ENCODE data around the gene HDAC11.

The HDAC11 gene

DNA sequence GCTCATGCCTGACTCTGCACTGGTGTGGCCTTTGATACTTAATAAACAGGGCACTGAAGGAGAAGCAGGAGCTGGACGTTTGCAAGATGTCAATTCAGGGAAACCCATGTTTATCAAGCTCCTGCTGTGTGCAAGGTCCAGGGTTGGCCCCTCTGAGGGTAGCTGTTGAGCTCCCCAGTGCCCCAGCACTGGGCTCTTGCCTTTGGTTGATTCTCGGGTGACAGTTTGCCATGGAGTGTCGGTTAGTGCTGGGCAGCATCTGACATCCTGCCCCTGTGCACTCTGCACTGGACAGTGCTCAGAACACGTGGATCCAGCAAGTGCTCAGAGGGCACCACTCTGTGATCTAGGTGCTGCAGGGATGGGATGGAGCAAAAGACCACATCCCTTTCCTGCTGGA lies 7.3 kb downstream of the HDAC11 start:
- no peak overlapping the region for H3K27ac ChIP-seq
- TF ChIP-seq, protein P1, sequence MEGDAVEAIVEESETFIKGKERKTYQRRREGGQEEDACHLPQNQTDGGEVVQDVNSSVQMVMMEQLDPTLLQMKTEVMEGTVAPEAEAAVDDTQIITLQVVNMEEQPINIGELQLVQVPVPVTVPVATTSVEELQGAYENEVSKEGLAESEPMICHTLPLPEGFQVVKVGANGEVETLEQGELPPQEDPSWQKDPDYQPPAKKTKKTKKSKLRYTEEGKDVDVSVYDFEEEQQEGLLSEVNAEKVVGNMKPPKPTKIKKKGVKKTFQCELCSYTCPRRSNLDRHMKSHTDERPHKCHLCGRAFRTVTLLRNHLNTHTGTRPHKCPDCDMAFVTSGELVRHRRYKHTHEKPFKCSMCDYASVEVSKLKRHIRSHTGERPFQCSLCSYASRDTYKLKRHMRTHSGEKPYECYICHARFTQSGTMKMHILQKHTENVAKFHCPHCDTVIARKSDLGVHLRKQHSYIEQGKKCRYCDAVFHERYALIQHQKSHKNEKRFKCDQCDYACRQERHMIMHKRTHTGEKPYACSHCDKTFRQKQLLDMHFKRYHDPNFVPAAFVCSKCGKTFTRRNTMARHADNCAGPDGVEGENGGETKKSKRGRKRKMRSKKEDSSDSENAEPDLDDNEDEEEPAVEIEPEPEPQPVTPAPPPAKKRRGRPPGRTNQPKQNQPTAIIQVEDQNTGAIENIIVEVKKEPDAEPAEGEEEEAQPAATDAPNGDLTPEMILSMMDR (IDR thresholded peaks at IDR 0.05) = no peak
- TF ChIP-seq ZFX (IDR thresholded peaks at IDR 0.05; ENCODE audit: borderline replicate concordance) = no peak

- H3K27ac ChIP-seq = no peak overlapping the region
- TF ChIP-seq, protein P1 (IDR thresholded peaks at IDR 0.05) = no peak
- TF ChIP-seq ZFX (IDR thresholded peaks at IDR 0.05; ENCODE audit: borderline replicate concordance) = no peak
These were observed 11.3 kb downstream of the HDAC11 start for GRCh38 chr3:13491206-13491974.

DNA sequence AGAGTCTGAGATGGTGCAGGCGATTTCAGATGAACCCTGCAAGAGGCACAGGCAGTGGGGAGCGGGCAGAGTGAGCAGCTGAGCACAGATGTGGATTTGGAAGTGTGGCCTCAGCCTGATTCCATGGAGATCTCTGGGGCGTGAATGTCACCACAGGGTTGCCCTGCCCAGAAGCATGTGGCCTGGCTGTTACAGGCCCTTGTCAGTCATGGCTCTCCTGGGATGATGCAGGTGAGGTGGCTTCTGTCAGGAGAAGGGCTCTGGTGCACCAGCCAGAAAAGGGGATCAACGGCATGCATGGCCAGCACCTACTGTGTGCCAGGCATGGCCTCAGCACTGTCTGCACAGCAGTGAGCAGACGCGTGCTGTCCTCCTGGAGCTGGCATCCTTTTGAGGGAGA lies 11.9 kb downstream of the HDAC11 start:
- H3K27ac ChIP-seq = no peak overlapping the region
- TF ChIP-seq, protein P1 (IDR thresholded peaks at IDR 0.05) = no peak
- no peak for TF ChIP-seq ZFX (IDR thresholded peaks at IDR 0.05; ENCODE audit: borderline replicate concordance)

DNA sequence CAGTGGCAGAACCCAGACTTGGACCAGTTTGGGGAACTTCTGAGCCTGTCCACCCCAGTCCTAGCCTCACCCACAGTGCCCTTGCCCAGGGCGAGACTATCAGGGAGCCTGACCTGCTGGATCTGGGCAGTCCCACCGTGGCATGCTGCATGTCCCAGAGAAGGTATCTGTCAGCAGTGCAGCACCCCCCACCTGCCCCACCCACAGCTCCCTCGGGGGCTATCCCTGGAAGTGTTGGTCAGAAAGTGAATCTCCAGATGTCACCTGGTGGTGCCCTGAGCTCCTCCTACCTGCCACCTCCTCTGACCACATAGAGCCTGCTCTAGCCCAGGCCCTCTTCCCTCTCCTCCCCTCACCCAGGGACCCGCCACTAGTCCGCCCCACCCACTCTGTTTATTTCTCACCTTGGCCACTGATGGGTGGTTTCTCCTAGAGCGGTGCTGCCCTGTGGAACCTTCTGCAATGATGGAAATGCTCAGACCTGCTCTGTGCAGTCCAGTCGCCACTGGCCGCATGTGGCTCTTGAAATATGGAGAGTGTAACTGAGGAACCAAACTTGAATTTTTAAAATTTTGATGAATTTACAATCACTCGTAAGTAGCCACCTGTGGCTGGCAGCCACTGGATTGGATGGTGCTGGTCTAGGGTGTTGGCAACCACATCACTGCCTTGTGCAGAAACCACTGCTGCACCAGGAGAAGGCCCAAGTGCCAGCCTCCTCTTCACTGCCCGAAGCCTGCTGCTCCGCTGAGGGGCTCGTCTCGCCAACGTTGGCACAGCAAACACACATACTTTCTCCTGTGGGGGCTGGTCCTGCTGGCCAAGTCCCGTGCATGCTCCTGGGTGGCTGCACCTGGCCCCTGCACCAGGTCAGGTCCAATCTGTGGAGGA lies 13.1 kb downstream of the HDAC11 start:
- H3K27ac ChIP-seq = no peak overlapping the region
- TF ChIP-seq, protein P1 (IDR thresholded peaks at IDR 0.05) = no peak
- no peak for TF ChIP-seq ZFX (IDR thresholded peaks at IDR 0.05; ENCODE audit: borderline replicate concordance)

- no peak overlapping the region for H3K27ac ChIP-seq
- no peak for TF ChIP-seq ZFX (IDR thresholded peaks at IDR 0.05; ENCODE audit: borderline replicate concordance)
- TF ChIP-seq, protein P1 (IDR thresholded peaks at IDR 0.05) = no peak
These were observed 13.8 kb downstream of the HDAC11 start for GRCh38 chr3:13493867-13494441.

DNA sequence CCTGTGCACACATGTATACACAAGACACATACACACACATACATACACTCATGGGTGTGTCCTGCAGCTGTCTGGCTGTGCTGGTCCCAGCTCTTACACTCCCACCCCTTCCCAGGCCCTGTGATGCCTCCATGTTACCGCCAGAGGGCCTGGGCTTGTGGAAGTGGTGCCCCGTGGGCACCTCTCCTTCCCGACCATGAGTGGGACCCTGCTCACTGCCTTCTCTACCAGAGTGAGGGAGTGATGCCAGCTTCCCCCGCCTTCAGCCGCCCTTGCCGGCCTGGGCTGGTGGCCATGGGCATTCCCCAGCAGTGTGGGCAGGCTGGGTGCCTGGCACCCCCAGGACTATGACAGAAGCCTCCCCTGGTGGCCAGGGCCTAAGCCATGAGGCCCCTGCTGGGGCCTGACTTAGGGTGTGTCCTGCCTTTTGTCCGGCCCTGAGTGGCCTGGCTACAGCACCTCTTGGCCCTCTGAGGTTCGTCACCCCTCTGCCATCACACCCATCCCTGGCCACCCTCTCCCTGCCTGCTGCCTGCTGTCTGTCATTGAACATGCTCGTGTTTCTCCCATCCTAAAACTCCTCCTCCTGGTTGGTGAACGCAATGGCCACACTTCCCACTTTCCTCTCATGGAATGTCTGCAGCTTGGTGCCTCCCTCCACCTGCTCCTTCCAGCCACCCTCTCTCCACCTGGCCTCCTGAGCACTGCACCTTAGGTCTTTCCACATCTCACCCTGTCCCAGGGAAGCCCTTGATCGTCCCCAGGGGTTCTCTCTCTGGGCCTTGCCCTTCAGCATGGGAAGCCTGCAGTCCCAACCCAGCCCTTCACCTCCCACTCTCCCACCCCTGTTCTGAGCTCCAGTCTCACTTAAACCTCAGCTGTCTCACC lies 14.6 kb downstream of the HDAC11 start:
- no peak overlapping the region for H3K27ac ChIP-seq
- TF ChIP-seq, protein P1 (IDR thresholded peaks at IDR 0.05) = peak; percentile 64
- TF ChIP-seq ZFX (IDR thresholded peaks at IDR 0.05; ENCODE audit: borderline replicate concordance) = no peak

Measured in 22Rv1 (cell line).